Measurements from ENCODE around the gene KDM4B. TPM values are rescaled to one million over a fixed set of nuclear protein-coding genes. Genes with fewer than 3 reads are reported as not detected.
A peak's percentile ranks its signal among the peaks of the same experiment; 100 is the strongest.

KDM4B gene
- total RNA-seq, 1 experiment from 2014 or later = 35.9 TPM

DNA sequence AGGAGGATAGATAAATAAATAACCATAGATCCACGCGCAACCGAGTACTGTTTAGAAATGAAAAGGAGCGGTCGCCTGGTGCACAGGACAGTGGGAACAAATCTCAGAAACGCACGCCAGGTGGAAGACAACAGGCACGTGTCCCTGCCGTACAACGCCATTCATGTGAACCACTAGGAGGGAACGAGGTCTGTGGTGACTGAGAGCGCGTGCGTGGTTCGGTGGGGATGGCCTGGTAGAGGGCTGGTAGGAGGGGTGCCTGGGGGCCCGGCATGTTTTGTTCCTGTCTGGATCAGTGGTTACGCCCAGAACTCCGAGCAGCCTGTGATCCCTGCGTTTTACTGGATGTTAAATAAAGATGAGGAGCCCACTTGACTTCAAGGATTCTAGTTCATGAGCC, 111.9 kb downstream of the KDM4B start:
- H4K20me1 ChIP-seq (ENCODE audit: insufficient read depth) = no peaks in the 10 kb centered on the region
- intact Hi-C loops (cut with micrococcal nuclease) = no loop called here
- CTCF ChIA-PET = no interaction called here
- no peak overlapping the region for H3K4me2 ChIP-seq (ENCODE audit: low read length)
- RAD21 ChIA-PET (ENCODE audit: low non-redundant PET in 1 of 2, low total read pairs in 2 of 2, uncharacterized antibody in 2 of 2, unreplicated experiment in 2 of 2) = no interaction called here
- no peaks in the 10 kb centered on the region for H3K9me2 ChIP-seq (ENCODE audit: insufficient read depth)
- H3K27ac ChIP-seq (ENCODE audit: low read depth, low read length) = no peak overlapping the region
- H3K36me3 ChIP-seq (ENCODE audit: control insufficient read depth in 1 of 2, insufficient read depth in 2 of 2, low read length in 2 of 2) = peaks cover 0 to 7% of the 10 kb centered on the region in 2 experiments; a peak in 2 of 4 replicates
- no peaks in the 10 kb centered on the region for H3K9me3 ChIP-seq (ENCODE audit: control insufficient read depth in 1 of 2, insufficient read depth in 1 of 2, low read depth in 1 of 2, low read length in 2 of 2)
- POLR2A ChIA-PET = no interaction called here
- no peaks in the 10 kb centered on the region for H3K79me2 ChIP-seq (ENCODE audit: insufficient read depth, low read length)
- no peak overlapping the region for H3K4me3 ChIP-seq (replicated peaks in 1 of 2; ENCODE audit: low read depth in 1 of 2, low read length in 2 of 2)
- no peak for DNase-seq (ENCODE audit: low read depth, low spot score)
- BruUV-seq (replicated peaks) = TSS peak; percentile 27
- no peak overlapping the region for H3K9ac ChIP-seq (ENCODE audit: low read length)
- TF ChIP-seq POLR2AphosphoS5 (IDR thresholded peaks at IDR 0.05; ENCODE audit: low read depth, low read length) (no peak), RAD21 (IDR thresholded peaks at IDR 0.05; ENCODE audit: low read depth) (no peak), JUND (IDR thresholded peaks at IDR 0.05) (no peak), FOSL1 (IDR thresholded peaks at IDR 0.05; ENCODE audit: low read depth) (no peak), ELF1 (IDR thresholded peaks at IDR 0.05; ENCODE audit: borderline replicate concordance, low read depth) (no peak), EZH2phosphoT487 (IDR thresholded peaks at IDR 0.05; ENCODE audit: borderline replicate concordance) (no peak), SP1 (IDR thresholded peaks at IDR 0.05; ENCODE audit: low read depth) (no peak), ZFX (IDR thresholded peaks at IDR 0.05) (no peak), CTCF (IDR thresholded peaks at IDR 0.05 in 2 of 3, conservative IDR thresholded peaks at IDR 0.05 in 1 of 3; ENCODE audit: borderline replicate concordance in 1 of 3, insufficient read depth in 1 of 3, low read depth in 2 of 3, low read length in 2 of 3) (no peak), YY1 (IDR thresholded peaks at IDR 0.05; ENCODE audit: extremely low read depth, insufficient replicate concordance, low read depth, low read length) (no peak), POLR2A (IDR thresholded peaks at IDR 0.05; ENCODE audit: borderline replicate concordance, extremely low read depth, insufficient read depth, insufficient read length) (no peak), SIN3A (IDR thresholded peaks at IDR 0.05; ENCODE audit: low read depth) (no peak), CBX3 (IDR thresholded peaks at IDR 0.05; ENCODE audit: low read depth) (no peak), ZBTB33 (IDR thresholded peaks at IDR 0.05; ENCODE audit: extremely low read depth, insufficient replicate concordance, low read length) (no peak), ZNF274 (IDR thresholded peaks at IDR 0.05; ENCODE audit: low read depth, low read length) (no peak), EGR1 (IDR thresholded peaks at IDR 0.05; ENCODE audit: low read depth) (no peak), SRF (IDR thresholded peaks at IDR 0.05; ENCODE audit: low read depth) (no peak), CEBPB (IDR thresholded peaks at IDR 0.05; ENCODE audit: low read depth) (no peak)
- TF ChIP-seq, protein P1, sequence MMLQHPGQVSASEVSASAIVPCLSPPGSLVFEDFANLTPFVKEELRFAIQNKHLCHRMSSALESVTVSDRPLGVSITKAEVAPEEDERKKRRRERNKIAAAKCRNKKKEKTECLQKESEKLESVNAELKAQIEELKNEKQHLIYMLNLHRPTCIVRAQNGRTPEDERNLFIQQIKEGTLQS (IDR thresholded peaks at IDR 0.05) = no peak
- TF ChIP-seq, protein P2, sequence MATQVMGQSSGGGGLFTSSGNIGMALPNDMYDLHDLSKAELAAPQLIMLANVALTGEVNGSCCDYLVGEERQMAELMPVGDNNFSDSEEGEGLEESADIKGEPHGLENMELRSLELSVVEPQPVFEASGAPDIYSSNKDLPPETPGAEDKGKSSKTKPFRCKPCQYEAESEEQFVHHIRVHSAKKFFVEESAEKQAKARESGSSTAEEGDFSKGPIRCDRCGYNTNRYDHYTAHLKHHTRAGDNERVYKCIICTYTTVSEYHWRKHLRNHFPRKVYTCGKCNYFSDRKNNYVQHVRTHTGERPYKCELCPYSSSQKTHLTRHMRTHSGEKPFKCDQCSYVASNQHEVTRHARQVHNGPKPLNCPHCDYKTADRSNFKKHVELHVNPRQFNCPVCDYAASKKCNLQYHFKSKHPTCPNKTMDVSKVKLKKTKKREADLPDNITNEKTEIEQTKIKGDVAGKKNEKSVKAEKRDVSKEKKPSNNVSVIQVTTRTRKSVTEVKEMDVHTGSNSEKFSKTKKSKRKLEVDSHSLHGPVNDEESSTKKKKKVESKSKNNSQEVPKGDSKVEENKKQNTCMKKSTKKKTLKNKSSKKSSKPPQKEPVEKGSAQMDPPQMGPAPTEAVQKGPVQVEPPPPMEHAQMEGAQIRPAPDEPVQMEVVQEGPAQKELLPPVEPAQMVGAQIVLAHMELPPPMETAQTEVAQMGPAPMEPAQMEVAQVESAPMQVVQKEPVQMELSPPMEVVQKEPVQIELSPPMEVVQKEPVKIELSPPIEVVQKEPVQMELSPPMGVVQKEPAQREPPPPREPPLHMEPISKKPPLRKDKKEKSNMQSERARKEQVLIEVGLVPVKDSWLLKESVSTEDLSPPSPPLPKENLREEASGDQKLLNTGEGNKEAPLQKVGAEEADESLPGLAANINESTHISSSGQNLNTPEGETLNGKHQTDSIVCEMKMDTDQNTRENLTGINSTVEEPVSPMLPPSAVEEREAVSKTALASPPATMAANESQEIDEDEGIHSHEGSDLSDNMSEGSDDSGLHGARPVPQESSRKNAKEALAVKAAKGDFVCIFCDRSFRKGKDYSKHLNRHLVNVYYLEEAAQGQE (IDR thresholded peaks at IDR 0.05; ENCODE audit: low read depth) = no peak
- H3K4me1 ChIP-seq (ENCODE audit: control insufficient read depth in 1 of 2, insufficient read depth in 2 of 2, low read length in 2 of 2) = no peaks in the 10 kb centered on the region
- no peak for ATAC-seq
- H2AFZ ChIP-seq (ENCODE audit: low read depth, low read length, poor library complexity, severe bottlenecking) = no peak overlapping the region
- no peaks in the 10 kb centered on the region for H3K27me3 ChIP-seq (ENCODE audit: insufficient read depth, low read length)

Measured in HCT116 (cell line).